H9 (cell line): Measurements from ENCODE around the gene JCHAIN. TPM values are rescaled to one million over a fixed set of nuclear protein-coding genes. Genes with fewer than 3 reads are reported as not detected.

ENCODE experiments used
- DNase-seq: peaks from one replicate; pipeline ENCODE4 v3.0.0-alpha.2; 2017
- H2AFZ ChIP-seq: one replicate; pipeline ENCODE4 v1.6.1; 2013; ENCODE audit warnings: mild to moderate bottlenecking, low read length, control low read depth, moderate library complexity
- H2AK5ac ChIP-seq: 2 replicates; pipeline ENCODE4 v1.6.1; 2013; ENCODE audit warnings: low read length, control low read depth, mixed read lengths; ENCODE audit not compliant: insufficient read length
- H2BK120ac ChIP-seq: one replicate; pipeline ENCODE4 v1.6.1; 2013; ENCODE audit warnings: low read depth, mild to moderate bottlenecking, low read length, control low read depth, inconsistent platforms; ENCODE audit not compliant: poor library complexity, severe bottlenecking
- H2BK12ac ChIP-seq: 2 replicates; pipeline ENCODE4 v1.6.1; 2013; ENCODE audit warnings: low read length, control low read depth, mixed read lengths, low read depth; ENCODE audit not compliant: insufficient read length
- H2BK15ac ChIP-seq: 2 replicates; pipeline ENCODE4 v1.6.1; 2013; ENCODE audit warnings: low read depth, low read length, control low read depth
- H2BK20ac ChIP-seq: one replicate; pipeline ENCODE4 v1.6.1; 2013; ENCODE audit warnings: low read depth, mild to moderate bottlenecking, low read length, control low read depth, inconsistent platforms; ENCODE audit not compliant: poor library complexity, severe bottlenecking
- H2BK5ac ChIP-seq: 2 replicates; pipeline ENCODE4 v1.6.1; 2013; ENCODE audit warnings: low read length, control low read depth, mixed read lengths; ENCODE audit not compliant: insufficient read length
- H3K14ac ChIP-seq: 2 replicates; pipeline ENCODE4 v1.6.1; 2013; ENCODE audit warnings: low read length, control low read depth; ENCODE audit not compliant: insufficient read depth
- H3K18ac ChIP-seq: 2 replicates; pipeline ENCODE4 v1.6.1; 2013; ENCODE audit warnings: low read depth, mild to moderate bottlenecking, mixed read lengths, low read length, control low read depth; ENCODE audit not compliant: insufficient read length
- H3K23ac ChIP-seq: 2 replicates; pipeline ENCODE4 v1.6.1; 2013; ENCODE audit warnings: low read length, control low read depth, mixed read lengths, low read depth; ENCODE audit not compliant: insufficient read length
- H3K23me2 ChIP-seq: 2 replicates; pipeline ENCODE4 v1.6.1; 2013; ENCODE audit warnings: low read depth, mild to moderate bottlenecking, mixed read lengths, low read length, control low read depth; ENCODE audit not compliant: insufficient read length, poor library complexity, severe bottlenecking
- H3K27ac ChIP-seq: 2 replicates; pipeline ENCODE4 v1.5.1; 2013; ENCODE audit warnings: low read length, control low read depth, mixed read lengths, low read depth; ENCODE audit not compliant: insufficient read length
- H3K27me3 ChIP-seq: 2 replicates; pipeline ENCODE4 v1.6.1; 2013; ENCODE audit warnings: low read length, control low read depth, inconsistent platforms; ENCODE audit not compliant: insufficient read depth
- H3K4ac ChIP-seq: 2 replicates; pipeline ENCODE4 v1.6.1; 2013; ENCODE audit warnings: low read depth, mild to moderate bottlenecking, control low read depth, inconsistent platforms, low read length, moderate library complexity
- H3K4me1 ChIP-seq: 2 replicates; pipeline ENCODE4 v1.6.1; 2013; ENCODE audit warnings: low read length, control low read depth, inconsistent platforms; ENCODE audit not compliant: insufficient read depth
- H3K4me2 ChIP-seq: 2 replicates; pipeline ENCODE4 v1.6.1; 2013; ENCODE audit warnings: low read length, control low read depth, mixed read lengths; ENCODE audit not compliant: insufficient read length, insufficient read depth
- H3K56ac ChIP-seq: 2 replicates; pipeline ENCODE4 v1.6.1; 2013; ENCODE audit warnings: low read depth, mild to moderate bottlenecking, mixed read lengths, low read length, control low read depth; ENCODE audit not compliant: insufficient read length
- H3K79me1 ChIP-seq: 2 replicates; pipeline ENCODE4 v1.6.1; 2013; ENCODE audit warnings: low read depth, mild to moderate bottlenecking, moderate library complexity, low read length, control low read depth, inconsistent platforms; ENCODE audit not compliant: insufficient read depth, poor library complexity, severe bottlenecking
- H3K79me2 ChIP-seq: 2 replicates; pipeline ENCODE4 v1.6.1; 2013; ENCODE audit warnings: low read length, control low read depth, inconsistent platforms; ENCODE audit not compliant: insufficient read depth
- H3K9ac ChIP-seq: 2 replicates; pipeline ENCODE4 v1.6.1; 2013; ENCODE audit warnings: low read length, control low read depth, mixed read lengths; ENCODE audit not compliant: insufficient read length; ENCODE audit errors: extremely low read depth
- H3K9me3 ChIP-seq: one replicate; pipeline ENCODE4 v1.6.1; 2013; ENCODE audit warnings: low read depth, low read length, inconsistent platforms; ENCODE audit not compliant: control insufficient read depth
- H3T11ph ChIP-seq: one replicate; pipeline ENCODE4 v1.6.1; 2013; ENCODE audit warnings: mild to moderate bottlenecking, low read length, control low read depth, inconsistent platforms
- H4K20me1 ChIP-seq: one replicate; pipeline ENCODE4 v1.6.1; 2013; ENCODE audit not compliant: control insufficient read depth, insufficient read length, insufficient read depth
- H4K5ac ChIP-seq: 2 replicates; pipeline ENCODE4 v1.6.1; 2013; ENCODE audit warnings: low read depth, mild to moderate bottlenecking, mixed read lengths, low read length, control low read depth; ENCODE audit not compliant: insufficient read length
- H4K8ac ChIP-seq: replicated peaks from 2 replicates; pipeline ENCODE4 v1.6.1; 2013; ENCODE audit warnings: low read length, control low read depth, mixed read lengths, low read depth; ENCODE audit not compliant: insufficient read length
- H4K91ac ChIP-seq: 2 replicates; pipeline ENCODE4 v1.6.1; 2013; ENCODE audit warnings: low read depth, mild to moderate bottlenecking, moderate library complexity, mixed read lengths, low read length, control low read depth; ENCODE audit not compliant: insufficient read length
- H3K27ac Mint-ChIP-seq, 3 experiments: 2 replicates in 2 of 3; 3 replicates in 1 of 3; pipeline ENCODE4 v1.8.0; 2020 to 2021; ENCODE audit warnings: mixed read lengths in 3 of 3, mild to moderate bottlenecking in 1 of 3, moderate library complexity in 1 of 3
- H3K27me3 Mint-ChIP-seq: 2 replicates; pipeline ENCODE4 v1.8.0; 2021; ENCODE audit warnings: low read depth, mild to moderate bottlenecking, moderate library complexity, mixed read lengths
- H3K36me3 Mint-ChIP-seq, 3 experiments: 2 replicates in 2 of 3; 3 replicates in 1 of 3; pipeline ENCODE4 v1.8.0; 2020 to 2021; ENCODE audit warnings: low read depth in 3 of 3, mixed read lengths in 3 of 3; ENCODE audit not compliant: insufficient read depth in 1 of 3
- H3K4me1 Mint-ChIP-seq, 2 experiments: 2 replicates each; pipeline ENCODE4 v1.8.0; 2020; ENCODE audit warnings: mixed read lengths in 2 of 2
- H3K4me3 Mint-ChIP-seq, 2 experiments: 2 replicates in 1 of 2; 3 replicates in 1 of 2; pipeline ENCODE4 v1.8.0; 2020 to 2021; ENCODE audit warnings: mild to moderate bottlenecking in 2 of 2, mixed read lengths in 2 of 2, moderate library complexity in 1 of 2
- H3K9me3 Mint-ChIP-seq, 2 experiments: 2 replicates in 1 of 2; 3 replicates in 1 of 2; pipeline ENCODE4 v1.8.0; 2020; ENCODE audit warnings: mild to moderate bottlenecking in 2 of 2, mixed read lengths in 2 of 2, moderate library complexity in 1 of 2
- WGBS: extraction: QIAGEN DNeasy Blood & Tissue Kit; methylation state at CpG from one replicate; pipeline ENCODE4 v1.1.7; 2013; ENCODE audit warnings: missing lambda C conversion rate, low lambda C conversion rate, mixed read lengths; ENCODE audit not compliant: insufficient read length; ENCODE audit errors: extremely low coverage; 5-methylcytosine and 5-hydroxymethylcytosine counted together
- total RNA-seq: library from RNA; stranded (reverse); gene quantifications from 2 replicates; pipeline ENCODE4 v1.2.1, GENCODE V29; 2021
- TF ChIP-seq, protein P1 (sequence below): fragments of 200-600 bp; sonication (generic); conservative IDR thresholded peaks from 3 replicates; pipeline ENCODE4 v1.8.0; 2021; ENCODE audit warnings: antibody characterized with exemption, mild to moderate bottlenecking

Gene JCHAIN
- total RNA-seq, 1 experiment from 2014 or later, result not detected

DNA sequence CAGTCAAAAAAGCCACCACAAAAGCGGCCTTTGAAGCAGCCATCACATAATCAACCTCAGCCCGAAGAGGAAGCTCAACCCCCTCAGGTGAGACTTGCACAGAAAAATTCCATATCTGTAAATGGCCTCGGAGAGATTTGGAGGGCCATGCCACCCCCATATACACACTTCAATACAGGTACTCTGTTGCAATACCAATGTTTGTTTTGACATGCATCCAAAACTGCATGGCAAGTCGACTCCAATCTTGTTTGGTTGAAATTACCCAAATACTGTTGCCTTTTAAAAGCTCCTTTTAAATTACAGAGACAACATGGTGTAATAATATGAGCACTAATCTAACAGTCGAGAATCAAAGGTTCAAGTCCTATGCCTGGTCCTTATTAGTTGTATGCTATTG is 31.8 kb downstream of the JCHAIN start:
- WGBS, result no CpG with 5 or more reads among the region's 5 CpGs
- H3K27me3 Mint-ChIP-seq, result no peaks in the 10 kb centered on the region; the same call in 1 of the 2 replicates
- H3K79me2 ChIP-seq, result no peaks in the 10 kb centered on the region
- no peak overlapping the region for H2BK15ac ChIP-seq
- H2AFZ ChIP-seq, result no peak overlapping the region
- H3K4me3 Mint-ChIP-seq, result no peak overlapping the region
- TF ChIP-seq, protein P1, sequence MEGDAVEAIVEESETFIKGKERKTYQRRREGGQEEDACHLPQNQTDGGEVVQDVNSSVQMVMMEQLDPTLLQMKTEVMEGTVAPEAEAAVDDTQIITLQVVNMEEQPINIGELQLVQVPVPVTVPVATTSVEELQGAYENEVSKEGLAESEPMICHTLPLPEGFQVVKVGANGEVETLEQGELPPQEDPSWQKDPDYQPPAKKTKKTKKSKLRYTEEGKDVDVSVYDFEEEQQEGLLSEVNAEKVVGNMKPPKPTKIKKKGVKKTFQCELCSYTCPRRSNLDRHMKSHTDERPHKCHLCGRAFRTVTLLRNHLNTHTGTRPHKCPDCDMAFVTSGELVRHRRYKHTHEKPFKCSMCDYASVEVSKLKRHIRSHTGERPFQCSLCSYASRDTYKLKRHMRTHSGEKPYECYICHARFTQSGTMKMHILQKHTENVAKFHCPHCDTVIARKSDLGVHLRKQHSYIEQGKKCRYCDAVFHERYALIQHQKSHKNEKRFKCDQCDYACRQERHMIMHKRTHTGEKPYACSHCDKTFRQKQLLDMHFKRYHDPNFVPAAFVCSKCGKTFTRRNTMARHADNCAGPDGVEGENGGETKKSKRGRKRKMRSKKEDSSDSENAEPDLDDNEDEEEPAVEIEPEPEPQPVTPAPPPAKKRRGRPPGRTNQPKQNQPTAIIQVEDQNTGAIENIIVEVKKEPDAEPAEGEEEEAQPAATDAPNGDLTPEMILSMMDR, result no peak
- no peaks in the 10 kb centered on the region for H3K9me3 Mint-ChIP-seq
- H3K23ac ChIP-seq, result no peak overlapping the region
- no peak overlapping the region for H3K9ac ChIP-seq
- no peaks in the 10 kb centered on the region for H3K27me3 ChIP-seq
- no peak overlapping the region for H4K5ac ChIP-seq
- H3K18ac ChIP-seq, result no peak overlapping the region
- H3K27ac ChIP-seq, result no peak overlapping the region
- DNase-seq, result no peak
- no peak overlapping the region for H2BK120ac ChIP-seq
- H3K4me1 Mint-ChIP-seq, result no peaks in the 10 kb centered on the region
- no peaks in the 10 kb centered on the region for H3K9me3 ChIP-seq
- no peak overlapping the region for H2BK20ac ChIP-seq
- no peak overlapping the region for H3K56ac ChIP-seq
- no peaks in the 10 kb centered on the region for H3K36me3 Mint-ChIP-seq
- no peak overlapping the region for H4K8ac ChIP-seq
- no peak overlapping the region for H3T11ph ChIP-seq
- H4K91ac ChIP-seq, result no peak overlapping the region
- H2BK5ac ChIP-seq, result no peak overlapping the region
- no peaks in the 10 kb centered on the region for H4K20me1 ChIP-seq
- H3K4ac ChIP-seq, result no peak overlapping the region
- H3K79me1 ChIP-seq, result no peaks in the 10 kb centered on the region
- no peaks in the 10 kb centered on the region for H3K23me2 ChIP-seq
- no peak overlapping the region for H2BK12ac ChIP-seq
- no peak overlapping the region for H3K27ac Mint-ChIP-seq
- H3K14ac ChIP-seq, result no peak overlapping the region
- H2AK5ac ChIP-seq, result no peak overlapping the region
- H3K4me2 ChIP-seq, result no peak overlapping the region
- H3K4me1 ChIP-seq, result no peaks in the 10 kb centered on the region
